Effector memory CD4-positive, alpha-beta T cell (primary cell): ENCODE measurements around the gene CKM.

ENCODE experiments used
- DNase-seq, 3 donors: peaks; one replicate each; pipeline ENCODE4 v3.0.0-alpha.2; 2020
- H3K27ac ChIP-seq: 2 replicates; pipeline ENCODE4 v1.7.0; 2013; ENCODE audit warnings: mild to moderate bottlenecking, low read length, moderate library complexity; ENCODE audit not compliant: insufficient read depth, poor library complexity, severe bottlenecking
- H3K27me3 ChIP-seq: replicated peaks from 2 replicates; pipeline ENCODE4 v1.7.0; 2013; ENCODE audit warnings: mild to moderate bottlenecking, low read length; ENCODE audit not compliant: insufficient read depth, control insufficient read depth, poor library complexity, severe bottlenecking
- H3K36me3 ChIP-seq: 2 replicates; pipeline ENCODE4 v1.7.0; 2013; ENCODE audit warnings: mild to moderate bottlenecking, low read length, moderate library complexity; ENCODE audit not compliant: control insufficient read depth, insufficient read depth
- H3K4me1 ChIP-seq: 2 replicates; pipeline ENCODE4 v1.7.0; 2013; ENCODE audit warnings: low read length, mild to moderate bottlenecking; ENCODE audit not compliant: control insufficient read depth, insufficient read depth, poor library complexity, severe bottlenecking
- H3K4me3 ChIP-seq: 2 replicates; pipeline ENCODE4 v1.7.0; 2013; ENCODE audit warnings: low read length, low read depth, mild to moderate bottlenecking; ENCODE audit not compliant: insufficient read depth, poor library complexity, severe bottlenecking
- H3K9me3 ChIP-seq: 2 replicates; pipeline ENCODE4 v1.7.0; 2013; ENCODE audit warnings: mild to moderate bottlenecking, low read length, moderate library complexity; ENCODE audit not compliant: control insufficient read depth

CKM gene

DNA sequence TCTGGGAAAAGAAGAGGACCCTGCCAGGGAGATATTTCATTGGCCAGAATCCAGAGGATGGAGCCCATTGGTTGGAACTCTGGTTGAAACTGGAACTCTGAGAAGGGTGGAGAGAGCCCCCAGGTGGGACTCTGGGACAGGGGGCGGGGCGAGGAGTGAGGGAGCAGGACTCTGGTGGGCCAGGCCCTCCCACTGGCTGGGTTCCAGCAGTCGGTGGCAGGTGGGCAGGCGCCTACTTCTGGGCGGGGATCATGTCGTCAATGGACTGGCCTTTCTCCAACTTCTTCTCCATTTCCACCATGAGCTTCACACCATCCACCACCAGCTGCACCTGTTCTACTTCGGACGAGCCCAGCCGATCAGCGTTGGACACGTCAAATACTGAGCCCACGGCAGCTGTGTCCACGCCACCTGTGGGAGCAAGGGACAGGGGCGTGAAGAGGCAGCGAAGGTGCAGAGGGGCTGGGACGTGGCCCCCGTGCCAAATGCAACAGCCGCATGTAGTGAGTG, 16.1 kb downstream of the CKM start:
- Histone ChIP-seq H3K4me3 (no peak overlapping the region), H3K4me1 (no peaks in the 10 kb centered on the region), H3K36me3 (no peaks in the 10 kb centered on the region), H3K27ac (no peak overlapping the region), H3K27me3 (no peaks in the 10 kb centered on the region), H3K9me3 (no peaks in the 10 kb centered on the region)
- no peak for DNase-seq

- Histone ChIP-seq H3K27ac (no peak overlapping the region), H3K4me1 (no peaks in the 10 kb centered on the region), H3K27me3 (no peaks in the 10 kb centered on the region), H3K9me3 (no peaks in the 10 kb centered on the region), H3K4me3 (no peak overlapping the region), H3K36me3 (no peaks in the 10 kb centered on the region)
- no peak for DNase-seq
Measured at GRCh38 chr19:45306040-45306439, 16.6 kb downstream of the CKM start.

DNA sequence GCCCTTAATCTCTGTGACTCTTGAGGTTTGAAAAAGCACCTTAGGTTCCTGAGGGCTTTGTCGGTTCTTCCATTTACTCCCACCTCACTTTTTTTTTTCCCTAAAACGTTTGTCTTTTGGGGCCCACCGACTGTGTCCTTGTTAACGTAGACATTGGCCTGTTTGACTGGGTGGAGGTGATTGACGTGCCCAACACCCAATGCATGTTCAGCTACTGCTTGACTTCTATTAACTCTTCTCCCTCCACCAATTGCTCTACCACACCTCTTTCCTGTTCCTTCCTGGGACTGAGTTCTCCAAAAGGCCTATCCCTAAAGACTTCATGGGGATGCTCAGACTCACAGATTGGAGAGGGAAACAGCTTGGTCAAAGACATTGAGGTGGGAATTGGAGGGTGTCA, 17.3 kb downstream of the CKM start:
- no peak overlapping the region for H3K4me3 ChIP-seq

GRCh38 chr19:45305007-45305406, 17.7 kb downstream of the CKM start:
- Histone ChIP-seq H3K36me3 (no peaks in the 10 kb centered on the region), H3K27ac (no peak overlapping the region), H3K4me1 (no peaks in the 10 kb centered on the region), H3K4me3 (no peak overlapping the region), H3K9me3 (no peaks in the 10 kb centered on the region), H3K27me3 (no peaks in the 10 kb centered on the region)
- no peak for DNase-seq

More for the DNA sequence above, 17.3 kb downstream of the CKM start:
- DNase-seq, result no peak
- H3K36me3 ChIP-seq, result no peaks in the 10 kb centered on the region
- H3K27me3 ChIP-seq, result no peaks in the 10 kb centered on the region
- H3K4me1 ChIP-seq, result no peaks in the 10 kb centered on the region
- H3K27ac ChIP-seq, result no peak overlapping the region
- no peaks in the 10 kb centered on the region for H3K9me3 ChIP-seq

DNA sequence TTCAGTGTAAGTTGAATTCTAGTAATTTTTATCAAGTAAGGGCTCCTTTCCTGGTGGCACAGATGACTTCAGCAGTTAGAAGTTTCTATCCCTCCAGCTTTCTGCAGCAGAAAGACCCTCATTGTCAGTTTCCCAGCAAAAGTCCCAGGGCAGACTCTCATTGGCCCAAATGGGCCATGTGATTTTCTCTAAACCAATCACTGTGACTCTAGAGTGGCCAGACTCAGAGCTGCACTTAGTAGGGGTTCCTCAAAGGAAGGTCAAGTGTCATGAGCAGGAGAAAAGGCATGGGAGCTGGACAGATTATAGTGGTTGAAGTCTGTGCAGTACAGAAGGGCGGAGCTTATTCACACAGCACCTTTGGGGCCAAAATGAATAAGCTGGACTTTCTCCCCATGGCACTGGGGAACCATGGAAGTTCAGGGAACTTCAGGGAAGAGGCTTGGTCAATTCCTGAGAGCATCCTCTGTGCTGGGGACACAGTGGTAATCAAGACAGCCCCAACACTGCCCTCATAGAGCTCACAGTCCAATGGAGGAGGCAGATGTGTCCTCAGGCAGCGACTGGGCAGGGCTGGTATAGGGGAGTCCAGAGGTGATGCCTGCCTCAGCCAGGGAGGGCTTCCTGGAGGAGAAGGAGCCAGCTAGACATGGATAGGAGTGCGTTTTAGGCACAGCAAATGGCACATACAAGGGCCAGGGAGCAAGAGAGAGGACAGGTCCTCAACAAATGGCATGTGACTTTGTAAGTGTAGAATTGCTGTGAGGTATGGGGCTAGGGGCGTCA, 18.3 kb downstream of the CKM start:
- no peaks in the 10 kb centered on the region for H3K36me3 ChIP-seq
- no peak overlapping the region for H3K27ac ChIP-seq
- no peaks in the 10 kb centered on the region for H3K27me3 ChIP-seq
- no peaks in the 10 kb centered on the region for H3K9me3 ChIP-seq
- H3K4me1 ChIP-seq, result no peaks in the 10 kb centered on the region
- no peak overlapping the region for H3K4me3 ChIP-seq
- DNase-seq, result no peak

- H3K27ac ChIP-seq, result no peak overlapping the region
- H3K36me3 ChIP-seq, result no peaks in the 10 kb centered on the region
- no peaks in the 10 kb centered on the region for H3K27me3 ChIP-seq
- no peak for DNase-seq
- no peak overlapping the region for H3K4me3 ChIP-seq
- H3K9me3 ChIP-seq, result no peaks in the 10 kb centered on the region
- no peaks in the 10 kb centered on the region for H3K4me1 ChIP-seq
Measured at GRCh38 chr19:45303269-45304060, 19.2 kb downstream of the CKM start.

- DNase-seq, result no peak
- Histone ChIP-seq H3K4me1 (no peaks in the 10 kb centered on the region), H3K27me3 (no peaks in the 10 kb centered on the region), H3K36me3 (no peaks in the 10 kb centered on the region), H3K9me3 (no peaks in the 10 kb centered on the region), H3K4me3 (no peak overlapping the region), H3K27ac (no peak overlapping the region)
Measured at GRCh38 chr19:45302416-45302815, 20.3 kb downstream of the CKM start.

- no peak for DNase-seq
- Histone ChIP-seq H3K4me3 (no peak overlapping the region), H3K36me3 (no peaks in the 10 kb centered on the region), H3K27me3 (no peaks in the 10 kb centered on the region), H3K27ac (no peak overlapping the region), H3K4me1 (no peaks in the 10 kb centered on the region), H3K9me3 (no peaks in the 10 kb centered on the region)
Measured at GRCh38 chr19:45299719-45300118, 23.0 kb downstream of the CKM start.

DNA sequence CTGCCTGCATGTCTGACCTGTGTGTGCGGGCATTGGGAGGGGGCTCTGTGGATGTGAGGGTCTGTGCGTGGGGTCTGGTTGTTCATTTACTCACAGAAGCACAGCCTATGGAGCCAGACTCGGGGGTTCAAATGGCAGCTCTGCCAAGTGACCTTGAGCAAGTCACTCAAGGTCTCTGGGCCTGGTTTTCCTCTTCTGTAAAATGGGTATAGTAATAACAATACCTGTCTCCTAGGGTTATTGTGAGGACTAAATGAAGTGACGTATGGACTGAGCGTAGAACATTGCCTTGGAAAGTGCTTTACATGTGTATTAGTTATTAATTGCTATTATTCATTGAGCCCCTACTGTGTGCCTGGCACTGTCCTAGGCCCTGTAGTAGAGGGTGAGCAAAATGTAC, 24.4 kb downstream of the CKM start:
- no peak overlapping the region for H3K4me3 ChIP-seq
- H3K9me3 ChIP-seq, result no peaks in the 10 kb centered on the region
- H3K27me3 ChIP-seq, result no peaks in the 10 kb centered on the region
- no peaks in the 10 kb centered on the region for H3K4me1 ChIP-seq
- no peaks in the 10 kb centered on the region for H3K36me3 ChIP-seq
- no peak for DNase-seq
- H3K27ac ChIP-seq, result no peak overlapping the region

DNA sequence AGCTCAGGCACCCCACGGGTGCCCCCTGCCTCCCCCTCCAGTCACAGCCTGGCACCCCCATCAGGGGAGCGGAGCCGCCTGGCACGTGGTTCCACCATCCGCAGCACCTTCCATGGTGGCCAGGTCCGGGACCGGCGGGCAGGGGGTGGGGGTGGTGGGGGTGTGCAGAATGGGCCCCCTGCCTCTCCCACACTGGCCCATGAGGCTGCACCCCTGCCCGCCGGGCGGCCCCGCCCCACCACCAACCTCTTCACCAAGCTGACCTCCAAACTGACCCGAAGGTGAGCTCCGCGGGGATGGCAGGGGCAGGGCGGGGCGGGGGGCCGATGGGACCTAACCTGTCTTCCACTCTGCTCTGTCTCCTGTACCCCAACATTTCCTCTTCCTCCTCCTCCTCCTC, 25.0 kb downstream of the CKM start:
- no peak for DNase-seq
- no peak overlapping the region for H3K27ac ChIP-seq
- H3K36me3 ChIP-seq, result no peaks in the 10 kb centered on the region
- no peaks in the 10 kb centered on the region for H3K4me1 ChIP-seq
- no peaks in the 10 kb centered on the region for H3K27me3 ChIP-seq
- H3K4me3 ChIP-seq, result no peak overlapping the region
- no peaks in the 10 kb centered on the region for H3K9me3 ChIP-seq
